Parathyroid adenoma (tissue), 2 donors: ENCODE results near the gene HS3ST6.
A peak's percentile ranks its signal among the peaks of the same experiment; 100 is the strongest.
"Not testable (repeated sequence)": the region's sequence is repeated elsewhere in the genome, so short reads cannot be mapped to it uniquely, and the experiment has no call there.

Experiments
- H2AFZ ChIP-seq: fragments of 300-600 bp; sonication (generic); one replicate; pipeline ENCODE4 v1.7.0; 2017; ENCODE audit warnings: antibody characterized with exemption, mild to moderate bottlenecking
- H3K27ac ChIP-seq: fragments of 300-600 bp; sonication (generic); one replicate; pipeline ENCODE4 v1.7.0; 2017
- H3K27me3 ChIP-seq: fragments of 300-600 bp; sonication (generic); one replicate; pipeline ENCODE4 v1.7.0; 2017; ENCODE audit warnings: low read length; ENCODE audit not compliant: control insufficient read depth, insufficient read depth
- H3K36me3 ChIP-seq: fragments of 300-600 bp; sonication (generic); one replicate; pipeline ENCODE4 v1.7.0; 2017; ENCODE audit warnings: low read length; ENCODE audit not compliant: control insufficient read depth, insufficient read depth
- H3K4me1 ChIP-seq: fragments of 300-600 bp; sonication (generic); one replicate; pipeline ENCODE4 v1.7.0; 2017; ENCODE audit warnings: control low read depth
- H3K4me2 ChIP-seq: fragments of 300-600 bp; sonication (generic); one replicate; pipeline ENCODE4 v1.7.0; 2017; ENCODE audit warnings: low read length
- H3K4me3 ChIP-seq: fragments of 300-600 bp; sonication (generic); one replicate; pipeline ENCODE4 v1.7.0; 2017; ENCODE audit warnings: low read depth, low read length
- H3K79me2 ChIP-seq: fragments of 300-600 bp; sonication (generic); one replicate; pipeline ENCODE4 v1.7.0; 2017; ENCODE audit warnings: control low read depth
- H3K9ac ChIP-seq: fragments of 300-600 bp; sonication (generic); one replicate; pipeline ENCODE4 v1.7.0; 2017; ENCODE audit warnings: mild to moderate bottlenecking
- H3K9me3 ChIP-seq: fragments of 300-600 bp; sonication (generic); one replicate; pipeline ENCODE4 v1.7.0; 2017; ENCODE audit warnings: low read length; ENCODE audit not compliant: control insufficient read depth
- TF ChIP-seq, protein P1 (sequence below): fragments of 300-600 bp; sonication (generic); IDR thresholded peaks from one replicate; pipeline ENCODE4 v1.7.0; 2017; ENCODE audit warnings: antibody characterized with exemption, mild to moderate bottlenecking
- donor health status: primary hyperparathyroidism.

Gene HS3ST6

DNA sequence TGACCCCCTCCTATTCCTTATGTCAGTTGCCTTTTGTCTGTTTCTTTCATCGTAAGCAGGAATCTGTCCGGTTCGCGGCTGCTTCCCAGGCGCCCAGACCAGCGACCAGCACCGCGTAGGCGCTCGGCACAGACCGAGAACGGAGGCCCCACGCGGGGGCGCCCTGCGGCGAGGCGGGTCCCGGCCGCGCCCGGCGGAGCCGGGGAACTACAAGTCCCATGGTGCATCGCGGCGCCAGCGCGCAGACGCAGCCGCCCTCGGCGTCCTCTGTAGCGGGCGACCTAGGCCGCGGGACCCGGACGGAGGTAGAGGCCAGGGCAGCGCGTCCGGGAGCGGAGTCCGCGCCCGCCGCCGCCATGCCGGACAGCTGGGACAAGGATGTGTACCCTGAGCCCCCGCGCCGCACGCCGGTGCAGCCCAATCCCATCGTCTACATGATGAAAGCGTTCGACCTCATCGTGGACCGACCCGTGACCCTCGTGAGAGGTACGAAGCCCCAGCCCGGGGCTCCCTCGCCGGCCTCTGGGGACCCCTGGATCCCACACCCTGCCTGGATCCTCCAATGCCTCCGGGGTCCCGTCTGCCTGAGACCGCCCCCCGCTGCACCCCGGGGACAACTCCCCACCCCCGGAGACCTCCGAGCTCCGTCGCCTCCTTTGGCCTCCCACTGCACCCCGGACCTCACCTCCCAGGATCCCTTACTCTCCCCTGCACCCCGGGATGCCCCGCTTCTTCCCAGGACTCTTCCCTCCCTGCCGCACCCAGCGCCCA lies 41.2 kb upstream of the HS3ST6 start, which contains the start of gene NDUFB10:
NDUFB10 (plus strand) TSS at position 270 of the 771 bp plus-strand sequence; CDS start at position 357, 87 bp downstream.
- Histone ChIP-seq H3K9me3 (no peaks in the 10 kb centered on the region), H2AFZ (peak within 1 kb of the TSS; percentile 92), H3K27me3 (no peaks in the 10 kb centered on the region), H3K27ac (peak within 1 kb of the TSS; percentile 75), H3K36me3 (no peaks in the 10 kb centered on the region), H3K79me2 (no peaks in the 10 kb centered on the region), H3K4me2 (peak within 1 kb of the TSS; percentile 75), H3K4me1 (peaks cover 10% of the 10 kb centered on the region), H3K9ac (peak within 1 kb of the TSS; percentile 64), H3K4me3 (peak within 1 kb of the TSS; percentile 91)
- TF ChIP-seq, protein P1, sequence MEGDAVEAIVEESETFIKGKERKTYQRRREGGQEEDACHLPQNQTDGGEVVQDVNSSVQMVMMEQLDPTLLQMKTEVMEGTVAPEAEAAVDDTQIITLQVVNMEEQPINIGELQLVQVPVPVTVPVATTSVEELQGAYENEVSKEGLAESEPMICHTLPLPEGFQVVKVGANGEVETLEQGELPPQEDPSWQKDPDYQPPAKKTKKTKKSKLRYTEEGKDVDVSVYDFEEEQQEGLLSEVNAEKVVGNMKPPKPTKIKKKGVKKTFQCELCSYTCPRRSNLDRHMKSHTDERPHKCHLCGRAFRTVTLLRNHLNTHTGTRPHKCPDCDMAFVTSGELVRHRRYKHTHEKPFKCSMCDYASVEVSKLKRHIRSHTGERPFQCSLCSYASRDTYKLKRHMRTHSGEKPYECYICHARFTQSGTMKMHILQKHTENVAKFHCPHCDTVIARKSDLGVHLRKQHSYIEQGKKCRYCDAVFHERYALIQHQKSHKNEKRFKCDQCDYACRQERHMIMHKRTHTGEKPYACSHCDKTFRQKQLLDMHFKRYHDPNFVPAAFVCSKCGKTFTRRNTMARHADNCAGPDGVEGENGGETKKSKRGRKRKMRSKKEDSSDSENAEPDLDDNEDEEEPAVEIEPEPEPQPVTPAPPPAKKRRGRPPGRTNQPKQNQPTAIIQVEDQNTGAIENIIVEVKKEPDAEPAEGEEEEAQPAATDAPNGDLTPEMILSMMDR = peak; percentile 82

DNA sequence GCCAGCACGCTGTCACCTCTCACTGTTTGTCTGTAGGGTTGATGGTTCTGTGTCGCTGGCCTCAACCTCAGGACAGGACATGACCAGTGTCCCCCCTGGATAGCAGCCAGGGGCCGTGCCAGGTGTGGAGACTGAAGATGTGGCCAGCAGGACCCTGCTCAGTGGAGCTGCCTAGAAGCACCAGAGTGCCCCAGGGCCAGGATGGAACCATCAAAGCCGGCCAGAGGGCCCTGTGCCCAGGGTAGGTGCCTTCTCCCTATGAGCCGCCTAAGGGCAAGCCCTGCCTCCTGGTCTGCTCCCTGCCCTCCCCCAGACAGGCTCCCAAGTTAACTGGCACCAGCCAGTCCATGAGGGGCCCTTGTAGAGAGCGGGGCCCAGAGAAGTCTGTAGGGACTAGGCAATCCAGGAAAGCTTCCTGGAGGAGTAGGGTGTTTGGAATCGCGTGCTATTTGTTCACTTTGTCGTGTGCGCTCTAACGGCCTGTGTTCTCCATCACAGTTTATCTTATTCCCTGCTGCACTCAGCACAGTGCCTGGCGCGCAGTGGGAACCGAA lies 40.6 kb upstream of the HS3ST6 start:
- Histone ChIP-seq H3K27ac (peak overlapping the region; percentile 75), H3K9me3 (no peaks in the 10 kb centered on the region), H3K36me3 (no peaks in the 10 kb centered on the region), H2AFZ (peak overlapping the region; percentile 92), H3K4me1 (peaks cover 10% of the 10 kb centered on the region), H3K4me3 (peak overlapping the region; percentile 91), H3K27me3 (no peaks in the 10 kb centered on the region), H3K4me2 (peak overlapping the region; percentile 74), H3K9ac (no peak overlapping the region), H3K79me2 (no peaks in the 10 kb centered on the region)
- TF ChIP-seq, protein P1 = no peak

DNA sequence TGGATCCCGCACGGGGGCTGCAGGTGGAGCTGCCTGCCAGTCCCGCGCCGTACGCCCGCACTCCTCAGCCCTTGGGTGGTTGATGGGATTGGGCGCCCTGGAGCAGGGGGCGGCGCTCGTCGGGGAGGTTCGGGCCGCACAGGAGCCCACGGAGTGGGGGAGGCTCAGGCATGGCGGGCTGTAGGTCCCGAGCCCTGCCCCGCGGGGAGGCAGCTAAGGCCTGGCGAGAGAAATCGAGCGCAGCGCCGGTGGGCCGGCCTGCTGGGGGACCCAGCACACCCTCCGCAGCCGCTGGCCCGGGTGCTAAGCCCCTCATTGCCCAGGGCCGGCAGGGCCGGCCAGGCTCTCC lies 39.9 kb upstream of the HS3ST6 start:
- not testable (repeated sequence) for H3K9me3 ChIP-seq, H3K4me3 ChIP-seq, H3K4me2 ChIP-seq, H3K27me3 ChIP-seq, H3K27ac ChIP-seq, H3K9ac ChIP-seq, H2AFZ ChIP-seq, H3K36me3 ChIP-seq, H3K79me2 ChIP-seq, H3K4me1 ChIP-seq

DNA sequence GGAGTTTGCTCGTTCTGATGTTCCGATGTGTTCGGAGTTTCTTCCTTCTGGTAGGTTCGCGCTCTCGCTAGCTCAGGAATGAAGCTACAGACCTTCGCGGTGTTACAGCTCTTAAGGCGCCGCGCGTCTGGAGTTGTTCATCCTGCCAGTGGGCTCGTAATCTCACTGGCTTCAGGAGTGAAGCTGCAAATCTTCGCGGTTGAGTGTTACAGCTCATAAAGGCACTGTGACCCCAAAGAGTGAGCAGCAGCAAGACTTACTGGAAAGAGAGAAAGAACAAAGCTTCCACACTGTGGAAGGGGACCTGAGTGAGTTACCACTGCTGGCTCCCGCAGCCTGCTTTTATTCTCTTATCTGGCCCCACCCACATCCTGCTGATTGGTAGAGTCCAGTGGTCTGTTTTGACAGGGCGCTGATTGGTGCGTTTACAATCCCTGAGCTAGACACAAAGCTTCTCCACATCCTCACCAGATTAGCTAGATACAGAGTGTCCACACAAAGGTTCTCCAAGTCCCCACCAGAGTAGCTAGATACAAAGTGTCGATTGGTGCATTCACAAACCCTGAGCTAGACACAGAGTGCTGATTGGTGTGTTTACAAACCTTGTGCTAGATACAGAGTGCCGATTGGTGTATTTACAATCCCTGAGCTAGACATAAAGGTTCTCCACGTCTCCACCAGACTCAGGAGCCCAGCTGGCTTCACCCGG lies 39.4 kb upstream of the HS3ST6 start:
- not testable (repeated sequence) for H3K9me3 ChIP-seq, H3K79me2 ChIP-seq, H2AFZ ChIP-seq, H3K4me2 ChIP-seq, H3K4me3 ChIP-seq, H3K27me3 ChIP-seq, H3K9ac ChIP-seq, H3K36me3 ChIP-seq, H3K27ac ChIP-seq, H3K4me1 ChIP-seq

DNA sequence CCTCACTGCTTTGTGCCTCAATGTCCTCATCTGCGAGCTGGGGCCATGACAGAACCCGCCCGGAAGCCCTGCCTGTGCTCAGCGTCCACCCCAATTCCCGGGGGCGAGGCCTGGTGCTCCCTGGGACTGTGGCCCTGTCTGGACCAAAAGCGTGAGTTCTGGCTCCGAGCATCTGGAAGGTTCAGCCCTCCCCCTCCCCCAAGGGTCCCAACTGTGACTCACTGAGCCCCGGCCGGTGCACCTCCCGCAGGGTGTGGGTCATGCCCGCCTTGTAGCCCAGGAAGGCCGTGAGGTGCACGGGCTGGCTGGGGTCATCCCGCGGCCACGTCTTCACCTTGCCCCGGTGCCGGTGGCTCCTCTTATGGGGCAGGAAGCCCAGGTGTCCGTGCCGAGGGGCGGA lies 35.5 kb upstream of the HS3ST6 start:
- no peak overlapping the region for H3K4me2 ChIP-seq
- no peak overlapping the region for H2AFZ ChIP-seq
- H3K4me3 ChIP-seq = no peak overlapping the region

More for the DNA sequence above, 35.5 kb upstream of the HS3ST6 start:
- H3K9me3 ChIP-seq = no peaks in the 10 kb centered on the region
- H3K27me3 ChIP-seq = no peaks in the 10 kb centered on the region
- H3K27ac ChIP-seq = no peak overlapping the region
- TF ChIP-seq, protein P1 = no peak
- H3K9ac ChIP-seq = no peak overlapping the region
- no peaks in the 10 kb centered on the region for H3K4me1 ChIP-seq
- H3K79me2 ChIP-seq = no peaks in the 10 kb centered on the region
- no peaks in the 10 kb centered on the region for H3K36me3 ChIP-seq
